ENCODE results near the gene TXK. TPM values are rescaled to one million over a fixed set of nuclear protein-coding genes. Genes with fewer than 3 reads are reported as not detected.

TXK gene
- total RNA-seq, 1 experiment from 2014 or later = 1.4 TPM

- Histone ChIP-seq H3K9me3 (ENCODE audit: low read depth, low read length, poor library complexity, severe bottlenecking) (no peaks in the 10 kb centered on the region), H3K27me3 (replicated peaks; ENCODE audit: insufficient read depth, low read depth, low read length, poor library complexity) (no peaks in the 10 kb centered on the region), H3K36me3 (ENCODE audit: insufficient read depth, low read length, poor library complexity, severe bottlenecking) (no peaks in the 10 kb centered on the region), H3K4me3 (ENCODE audit: low read depth, low read length, poor library complexity, severe bottlenecking) (no peak overlapping the region), H3K27ac (ENCODE audit: low read depth, low read length, poor library complexity, severe bottlenecking) (no peak overlapping the region), H3K4me1 (ENCODE audit: insufficient read depth, low read length, poor library complexity, severe bottlenecking) (peaks cover 20% of the 10 kb centered on the region)
- intact Hi-C loops (cut with micrococcal nuclease; ENCODE audit: unreplicated experiment) = no loop called here
- no peak for TF ChIP-seq CTCF (conservative IDR thresholded peaks at IDR 0.05; ENCODE audit: low read depth, low read length)
- no peak for TF ChIP-seq EZH2 (IDR thresholded peaks at IDR 0.05; ENCODE audit: borderline replicate concordance, low read depth, low read length, poor library complexity, severe bottlenecking)
- POLR2A ChIA-PET (ENCODE audit: low non-redundant PET) = no interaction called here
- no peak for DNase-seq (ENCODE audit: low spot score)
- CTCF ChIA-PET = no interaction called here
- BruUV-seq (replicated peaks) = no TSS peak
Observed at GRCh38 chr4:48114412-48114811, 19.6 kb downstream of the TXK start.

- intact Hi-C loops (cut with micrococcal nuclease; ENCODE audit: unreplicated experiment) = no loop called here
- Histone ChIP-seq H3K4me3 (ENCODE audit: low read depth, low read length, poor library complexity, severe bottlenecking) (no peak overlapping the region), H3K27me3 (replicated peaks; ENCODE audit: insufficient read depth, low read depth, low read length, poor library complexity) (no peaks in the 10 kb centered on the region), H3K9me3 (ENCODE audit: low read depth, low read length, poor library complexity, severe bottlenecking) (no peaks in the 10 kb centered on the region), H3K36me3 (ENCODE audit: insufficient read depth, low read length, poor library complexity, severe bottlenecking) (no peaks in the 10 kb centered on the region), H3K27ac (ENCODE audit: low read depth, low read length, poor library complexity, severe bottlenecking) (no peak overlapping the region), H3K4me1 (ENCODE audit: insufficient read depth, low read length, poor library complexity, severe bottlenecking) (peaks cover 13% of the 10 kb centered on the region)
- DNase-seq (ENCODE audit: low spot score) = peak; percentile 22
- no peak for TF ChIP-seq CTCF (conservative IDR thresholded peaks at IDR 0.05; ENCODE audit: low read depth, low read length)
- TF ChIP-seq EZH2 (IDR thresholded peaks at IDR 0.05; ENCODE audit: borderline replicate concordance, low read depth, low read length, poor library complexity, severe bottlenecking) = no peak
- ChIA-PET CTCF (no interaction called here), POLR2A (ENCODE audit: low non-redundant PET) (no interaction called here)
- BruUV-seq (replicated peaks) = no TSS peak
Observed at GRCh38 chr4:48112017-48112667, 21.9 kb downstream of the TXK start.

- Histone ChIP-seq H3K9me3 (ENCODE audit: low read depth, low read length, poor library complexity, severe bottlenecking) (no peaks in the 10 kb centered on the region), H3K27me3 (replicated peaks; ENCODE audit: insufficient read depth, low read depth, low read length, poor library complexity) (no peaks in the 10 kb centered on the region), H3K27ac (ENCODE audit: low read depth, low read length, poor library complexity, severe bottlenecking) (no peak overlapping the region), H3K4me3 (ENCODE audit: low read depth, low read length, poor library complexity, severe bottlenecking) (no peak overlapping the region), H3K4me1 (ENCODE audit: insufficient read depth, low read length, poor library complexity, severe bottlenecking) (peaks cover 23% of the 10 kb centered on the region), H3K36me3 (ENCODE audit: insufficient read depth, low read length, poor library complexity, severe bottlenecking) (no peaks in the 10 kb centered on the region)
- no TSS peak for BruUV-seq (replicated peaks)
- CTCF ChIA-PET = interaction anchor here (0.7 kb wide), 1 partner anchor 17 kb away, joined by 3 read pairs; no protein-coding TSS in a partner anchor
- POLR2A ChIA-PET (ENCODE audit: low non-redundant PET) = no interaction called here
- no peak for TF ChIP-seq CTCF (conservative IDR thresholded peaks at IDR 0.05; ENCODE audit: low read depth, low read length)
- TF ChIP-seq EZH2 (IDR thresholded peaks at IDR 0.05; ENCODE audit: borderline replicate concordance, low read depth, low read length, poor library complexity, severe bottlenecking) = no peak
- intact Hi-C loops (cut with micrococcal nuclease; ENCODE audit: unreplicated experiment) = no loop called here
- peak; percentile 27 for DNase-seq (ENCODE audit: low spot score)
Observed at GRCh38 chr4:48110452-48110978, 23.5 kb downstream of the TXK start.
